Measurements from ENCODE around the gene TNFRSF14. TPM values are rescaled to one million over a fixed set of nuclear protein-coding genes. Genes with fewer than 3 reads are reported as not detected.

The TNFRSF14 gene
- total RNA-seq, 1 donor, result 17.7 TPM

DNA sequence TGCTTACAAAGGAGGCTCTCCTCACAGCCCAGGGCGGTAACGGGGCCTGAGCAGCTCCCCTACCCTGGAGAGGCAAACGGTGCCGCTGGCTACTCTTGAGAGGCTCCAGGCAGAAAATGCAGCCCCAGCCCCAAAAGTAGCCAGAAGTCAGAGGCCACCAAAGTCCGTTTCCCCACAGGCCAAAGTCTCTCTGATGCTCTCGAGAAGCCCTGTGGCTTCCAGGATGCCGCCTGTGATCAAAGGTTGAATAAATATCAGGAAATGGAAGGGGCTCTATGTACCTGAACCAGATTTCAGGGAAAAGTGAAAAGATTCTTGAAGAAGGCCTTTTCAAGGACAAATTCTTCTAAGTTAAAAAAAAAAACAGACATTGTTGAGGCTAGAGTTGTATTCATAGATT lies 33.9 kb upstream of the TNFRSF14 start:
- H3K4me3 ChIP-seq (ENCODE audit: low read depth, low read length), result no peak overlapping the region
- TF ChIP-seq, protein P1, sequence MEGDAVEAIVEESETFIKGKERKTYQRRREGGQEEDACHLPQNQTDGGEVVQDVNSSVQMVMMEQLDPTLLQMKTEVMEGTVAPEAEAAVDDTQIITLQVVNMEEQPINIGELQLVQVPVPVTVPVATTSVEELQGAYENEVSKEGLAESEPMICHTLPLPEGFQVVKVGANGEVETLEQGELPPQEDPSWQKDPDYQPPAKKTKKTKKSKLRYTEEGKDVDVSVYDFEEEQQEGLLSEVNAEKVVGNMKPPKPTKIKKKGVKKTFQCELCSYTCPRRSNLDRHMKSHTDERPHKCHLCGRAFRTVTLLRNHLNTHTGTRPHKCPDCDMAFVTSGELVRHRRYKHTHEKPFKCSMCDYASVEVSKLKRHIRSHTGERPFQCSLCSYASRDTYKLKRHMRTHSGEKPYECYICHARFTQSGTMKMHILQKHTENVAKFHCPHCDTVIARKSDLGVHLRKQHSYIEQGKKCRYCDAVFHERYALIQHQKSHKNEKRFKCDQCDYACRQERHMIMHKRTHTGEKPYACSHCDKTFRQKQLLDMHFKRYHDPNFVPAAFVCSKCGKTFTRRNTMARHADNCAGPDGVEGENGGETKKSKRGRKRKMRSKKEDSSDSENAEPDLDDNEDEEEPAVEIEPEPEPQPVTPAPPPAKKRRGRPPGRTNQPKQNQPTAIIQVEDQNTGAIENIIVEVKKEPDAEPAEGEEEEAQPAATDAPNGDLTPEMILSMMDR (IDR thresholded peaks at IDR 0.05; ENCODE audit: insufficient read depth, low read depth, low read length), result no peak
- DNase-seq (ENCODE audit: low read depth), result no peak

GRCh38 chr1:2523191-2523890 lies 32.8 kb upstream of the TNFRSF14 start:
- H3K4me3 ChIP-seq (ENCODE audit: low read depth, low read length), result no peak overlapping the region
- TF ChIP-seq, protein P1 (IDR thresholded peaks at IDR 0.05; ENCODE audit: insufficient read depth, low read depth, low read length), result peak; percentile 11
- peak; percentile 74 for DNase-seq (ENCODE audit: low read depth)

- DNase-seq (ENCODE audit: low read depth), result no peak
- H3K4me3 ChIP-seq (ENCODE audit: low read depth, low read length), result no peak overlapping the region
- TF ChIP-seq, protein P1 (IDR thresholded peaks at IDR 0.05; ENCODE audit: insufficient read depth, low read depth, low read length), result no peak
These were observed 32.1 kb upstream of the TNFRSF14 start for GRCh38 chr1:2523891-2524609.

- H3K4me3 ChIP-seq (ENCODE audit: low read depth, low read length), result peak overlapping the region; percentile 73
- TF ChIP-seq, protein P1 (IDR thresholded peaks at IDR 0.05; ENCODE audit: insufficient read depth, low read depth, low read length), result peak; percentile 7
- no peak for DNase-seq (ENCODE audit: low read depth)
These were observed 30.6 kb upstream of the TNFRSF14 start for GRCh38 chr1:2525572-2525919.

DNA sequence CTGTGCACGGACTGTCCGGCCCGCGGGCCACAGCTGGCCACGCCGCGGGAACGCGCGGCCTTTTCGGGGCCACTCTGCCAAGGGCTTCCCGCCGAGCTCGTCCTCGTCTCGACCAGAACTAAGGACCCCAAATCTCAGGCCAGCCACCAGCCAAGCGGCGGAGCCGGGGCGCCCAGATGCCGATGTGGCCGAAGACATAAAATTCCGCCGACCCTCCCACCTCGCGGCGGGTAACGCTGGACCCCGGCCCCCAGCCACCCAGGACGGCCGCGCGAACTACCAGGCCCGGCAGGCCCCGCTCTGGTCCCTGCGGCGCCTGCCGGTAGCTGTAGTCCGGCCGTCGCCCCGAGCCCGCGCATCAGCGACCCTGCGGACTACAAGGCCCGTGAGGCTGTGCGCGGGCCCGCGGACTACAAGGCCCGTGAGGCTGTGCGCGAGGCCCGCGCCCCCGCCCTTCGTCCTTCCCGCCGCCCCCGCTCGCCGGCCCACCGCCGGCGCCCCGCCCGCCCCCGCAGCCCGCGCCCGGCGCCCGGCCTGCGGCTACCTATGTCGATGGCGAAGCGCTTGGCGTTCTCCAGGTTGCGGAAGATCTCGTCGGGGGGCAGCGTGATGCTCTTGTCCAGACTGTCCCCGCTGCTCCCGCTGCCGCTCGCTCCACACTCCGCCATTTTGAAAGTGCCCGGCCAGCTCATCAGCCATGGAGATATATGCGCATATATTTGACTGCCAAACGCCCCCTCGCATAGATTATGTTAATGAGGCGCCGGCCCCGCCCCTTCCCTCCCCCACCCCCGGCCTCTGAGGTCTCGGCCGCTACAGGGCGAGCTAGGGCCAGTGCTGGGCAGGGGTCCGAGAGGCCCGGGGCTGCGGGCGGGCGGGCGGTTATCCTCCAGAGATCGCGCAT lies 30.0 kb upstream of the TNFRSF14 start, which contains the start of gene PANK4:
PANK4 (minus strand) TSS at position 677 of the 904 bp plus-strand sequence; CDS start at position 668, 9 bp downstream.
- DNase-seq (ENCODE audit: low read depth), result peak; percentile 95
- peak within 1 kb of the TSS; percentile 73 for H3K4me3 ChIP-seq (ENCODE audit: low read depth, low read length)
- TF ChIP-seq, protein P1 (IDR thresholded peaks at IDR 0.05; ENCODE audit: insufficient read depth, low read depth, low read length), result peak; percentile 27

GRCh38 chr1:2526824-2527555 lies 29.2 kb upstream of the TNFRSF14 start:
- peak; percentile 44 for DNase-seq (ENCODE audit: low read depth)
- TF ChIP-seq, protein P1 (IDR thresholded peaks at IDR 0.05; ENCODE audit: insufficient read depth, low read depth, low read length), result no peak
- peak overlapping the region; percentile 64 for H3K4me3 ChIP-seq (ENCODE audit: low read depth, low read length)

All from fibroblast of villous mesenchyme (primary cell).